Endothelial cell of umbilical vein (primary cell): ENCODE data around the gene FOXJ3.

Experiments used
- EZH2 ChIP-seq: IDR thresholded peaks from 2 replicates; pipeline ENCODE4 v1.6.1; 2012; ENCODE audit warnings: borderline replicate concordance, low read depth, mild to moderate bottlenecking, moderate library complexity, low read length, inconsistent platforms; ENCODE audit not compliant: severe bottlenecking
- FOS ChIP-seq: IDR thresholded peaks from 2 replicates; pipeline ENCODE4 v1.6.1; 2011; ENCODE audit warnings: mild to moderate bottlenecking, low read length, moderate library complexity, borderline replicate concordance; ENCODE audit not compliant: insufficient read depth
- GATA2 ChIP-seq: IDR thresholded peaks from 2 replicates; pipeline ENCODE4 v1.7.0; 2011; ENCODE audit warnings: low read depth, mild to moderate bottlenecking, moderate library complexity, mixed read lengths, low read length; ENCODE audit not compliant: insufficient read length, insufficient read depth
- JUN ChIP-seq: IDR thresholded peaks from 2 replicates; pipeline ENCODE4 v1.6.1; 2011; ENCODE audit warnings: borderline replicate concordance, low read depth; ENCODE audit not compliant: insufficient read length, insufficient read depth
- MYC ChIP-seq: IDR thresholded peaks from one replicate; pipeline ENCODE4 v1.6.1; 2011; ENCODE audit warnings: mild to moderate bottlenecking, low read depth, low read length
- POLR2A ChIP-seq: IDR thresholded peaks from 2 replicates; pipeline ENCODE4 v1.6.1; 2012; ENCODE audit warnings: low read depth, mild to moderate bottlenecking, control low read depth, low read length
- POLR2AphosphoS5 ChIP-seq: IDR thresholded peaks from 2 replicates; pipeline ENCODE4 v1.6.1; 2012; ENCODE audit warnings: low read depth, mild to moderate bottlenecking, control low read depth, low read length, moderate library complexity; ENCODE audit not compliant: insufficient read depth
- TF ChIP-seq, protein P1 (sequence below), 2 donors: IDR thresholded peaks; 1 replicate in 1 of 2; 2 replicates in 1 of 2; pipeline ENCODE4 v1.5.1; 2011; ENCODE audit warnings: low read length in 2 of 2, mild to moderate bottlenecking in 2 of 2, moderate library complexity in 2 of 2, control low read depth in 1 of 2, inconsistent platforms in 1 of 2, low read depth in 1 of 2; ENCODE audit not compliant: insufficient read depth in 1 of 2; ENCODE audit errors: extremely low read depth in 1 of 2
- TF ChIP-seq, protein P2 (sequence below): IDR thresholded peaks from 2 replicates; pipeline ENCODE4 v1.6.1; 2011; ENCODE audit not compliant: insufficient read depth, insufficient read length

DNA sequence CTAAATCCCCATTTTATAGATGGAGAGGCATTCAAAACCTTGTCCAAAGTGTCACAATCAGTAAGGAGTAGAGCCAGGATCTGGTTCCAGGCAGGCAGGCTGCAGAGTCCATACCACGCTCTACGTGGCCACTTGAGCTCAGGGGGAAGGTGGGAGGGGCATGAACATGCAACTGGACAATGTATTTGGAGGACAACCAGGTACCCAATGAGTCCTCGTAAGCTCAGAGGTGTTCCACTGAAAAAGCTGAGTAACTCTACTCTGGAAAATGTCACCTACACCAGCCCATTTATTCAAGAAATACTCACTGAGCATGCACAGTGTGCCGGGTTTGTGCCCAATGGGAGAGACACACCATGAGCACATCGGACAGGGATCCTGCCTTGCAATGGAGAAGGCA is 193.1 kb downstream of the FOXJ3 start:
- TF ChIP-seq JUN (no peak), EZH2 (no peak), GATA2 (no peak), POLR2A (no peak), POLR2AphosphoS5 (no peak), MYC (no peak), FOS (no peak)
- TF ChIP-seq, protein P1, sequence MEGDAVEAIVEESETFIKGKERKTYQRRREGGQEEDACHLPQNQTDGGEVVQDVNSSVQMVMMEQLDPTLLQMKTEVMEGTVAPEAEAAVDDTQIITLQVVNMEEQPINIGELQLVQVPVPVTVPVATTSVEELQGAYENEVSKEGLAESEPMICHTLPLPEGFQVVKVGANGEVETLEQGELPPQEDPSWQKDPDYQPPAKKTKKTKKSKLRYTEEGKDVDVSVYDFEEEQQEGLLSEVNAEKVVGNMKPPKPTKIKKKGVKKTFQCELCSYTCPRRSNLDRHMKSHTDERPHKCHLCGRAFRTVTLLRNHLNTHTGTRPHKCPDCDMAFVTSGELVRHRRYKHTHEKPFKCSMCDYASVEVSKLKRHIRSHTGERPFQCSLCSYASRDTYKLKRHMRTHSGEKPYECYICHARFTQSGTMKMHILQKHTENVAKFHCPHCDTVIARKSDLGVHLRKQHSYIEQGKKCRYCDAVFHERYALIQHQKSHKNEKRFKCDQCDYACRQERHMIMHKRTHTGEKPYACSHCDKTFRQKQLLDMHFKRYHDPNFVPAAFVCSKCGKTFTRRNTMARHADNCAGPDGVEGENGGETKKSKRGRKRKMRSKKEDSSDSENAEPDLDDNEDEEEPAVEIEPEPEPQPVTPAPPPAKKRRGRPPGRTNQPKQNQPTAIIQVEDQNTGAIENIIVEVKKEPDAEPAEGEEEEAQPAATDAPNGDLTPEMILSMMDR (IDR thresholded peaks at IDR 0.05; ENCODE audit: extremely low read depth in 1 of 2, insufficient read depth in 1 of 2, low read depth in 1 of 2, low read length in 2 of 2), result no peak
- TF ChIP-seq, protein P2, sequence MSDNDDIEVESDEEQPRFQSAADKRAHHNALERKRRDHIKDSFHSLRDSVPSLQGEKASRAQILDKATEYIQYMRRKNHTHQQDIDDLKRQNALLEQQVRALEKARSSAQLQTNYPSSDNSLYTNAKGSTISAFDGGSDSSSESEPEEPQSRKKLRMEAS, result no peak
